Activated effector memory CD4-positive, alpha-beta T cell treated with Interleukin-2 at 50 U/mL for 16 hours (primary cell): Measurements from ENCODE around the gene CRY1.
"Not testable (repeated sequence)": the region's sequence is repeated elsewhere in the genome, so short reads cannot be mapped to it uniquely, and the experiment has no call there.

ENCODE experiments used
- DNase-seq: peaks from one replicate; pipeline ENCODE4 v3.0.0-alpha.2; 2020

Gene CRY1

DNA sequence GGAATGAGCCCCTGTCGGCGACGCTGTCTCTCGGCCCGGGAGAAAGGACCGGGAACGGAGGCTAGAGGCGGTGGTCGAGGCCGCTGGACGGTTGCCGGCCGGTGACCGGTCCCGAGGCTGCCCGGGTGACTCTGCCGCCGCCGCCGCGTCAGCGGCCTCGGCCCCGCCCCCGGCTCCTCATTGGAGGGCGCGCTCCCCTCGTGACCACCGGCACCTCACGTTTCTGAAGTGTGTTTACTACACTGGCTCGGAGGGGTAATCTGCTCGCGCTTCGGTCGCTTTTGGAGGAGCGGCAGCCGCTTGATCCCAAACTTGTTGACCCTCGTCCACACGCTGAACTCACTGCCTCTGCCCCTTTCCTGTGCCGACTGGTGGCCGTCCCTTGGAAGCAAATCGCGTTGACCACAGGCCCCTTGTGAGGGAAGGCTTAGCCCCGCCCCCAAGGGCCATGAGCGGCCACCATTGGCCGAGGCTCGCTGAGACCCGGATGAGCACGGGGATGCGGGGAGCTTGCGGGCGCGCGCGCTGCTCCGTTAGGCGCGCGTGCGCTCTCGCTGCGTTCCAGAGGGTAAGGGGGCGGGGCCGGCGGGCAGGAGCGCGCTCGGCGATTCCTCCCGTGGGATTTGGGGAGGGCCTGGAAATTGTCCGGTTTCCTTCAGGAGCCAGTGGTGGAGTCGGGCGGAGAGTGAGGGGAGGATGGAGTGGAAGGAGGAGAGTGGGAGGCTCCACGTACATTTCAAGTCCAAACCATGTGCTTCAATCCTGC lies at the start of gene CRY1:
Gene CRY1, minus strand, starts transcription at position 133 of the 766 bp plus-strand sequence. CDS start 588 bp downstream, outside the sequence.
- DNase-seq: peak; percentile 89

DNA sequence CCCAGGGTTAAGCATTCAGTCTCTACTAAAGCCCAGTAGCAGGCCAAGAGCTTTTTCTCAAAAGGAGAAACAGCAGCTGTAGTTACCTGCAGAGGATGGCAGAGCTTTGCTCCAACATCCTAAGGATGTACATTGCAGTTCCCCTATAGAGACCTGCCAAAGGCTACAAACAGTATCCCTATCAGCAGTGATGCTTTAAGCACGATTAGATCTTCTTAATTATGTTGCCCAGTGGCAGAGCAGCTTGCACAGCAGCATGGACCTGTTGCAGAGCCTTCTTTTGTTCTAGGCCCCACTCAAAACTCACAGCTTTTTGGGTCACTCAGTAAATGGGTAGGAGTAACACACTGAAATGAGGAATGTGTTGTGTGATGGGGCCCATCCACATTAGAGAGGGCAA lies 46.4 kb upstream of the CRY1 start:
- no peak for DNase-seq

DNA sequence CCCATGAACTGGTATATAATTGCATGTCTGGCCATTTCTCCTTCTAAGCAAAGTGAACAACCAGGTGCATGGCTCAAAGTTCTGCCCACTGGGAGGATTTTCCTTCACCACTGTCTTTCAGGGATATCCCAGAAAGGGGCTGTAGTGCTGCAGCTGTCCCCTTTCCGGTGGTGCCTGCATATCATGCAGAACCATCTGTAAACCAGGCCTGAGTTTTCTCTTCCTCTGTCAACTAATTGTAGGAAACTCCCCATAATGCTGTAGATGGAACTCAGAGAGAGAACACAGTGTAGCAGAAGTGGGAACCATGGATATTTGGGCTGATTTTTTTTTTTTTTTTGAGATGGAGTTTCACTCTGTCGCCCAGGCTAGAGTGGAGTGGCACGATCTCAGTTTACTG lies 45.6 kb upstream of the CRY1 start:
- no peak for DNase-seq

DNA sequence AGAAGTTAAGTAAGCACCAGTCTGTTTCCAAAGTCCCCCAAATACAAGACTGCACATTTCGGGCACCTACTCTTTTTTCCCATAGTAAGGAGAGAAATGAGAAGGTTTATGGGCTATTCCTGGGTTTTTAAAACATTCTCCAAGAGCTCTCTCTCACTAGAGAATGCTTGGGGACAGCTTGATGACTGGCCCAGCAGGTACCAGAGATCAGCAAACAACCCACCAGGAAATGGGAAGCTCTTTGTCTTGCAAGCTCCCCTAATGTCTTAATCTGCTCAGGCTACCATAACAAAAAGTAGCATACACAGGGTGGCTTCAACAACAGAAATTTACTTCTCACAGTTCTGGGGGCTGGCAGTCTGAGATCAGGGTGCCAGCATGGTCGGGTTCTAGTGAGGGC lies 41.8 kb upstream of the CRY1 start:
- DNase-seq: no peak

DNA sequence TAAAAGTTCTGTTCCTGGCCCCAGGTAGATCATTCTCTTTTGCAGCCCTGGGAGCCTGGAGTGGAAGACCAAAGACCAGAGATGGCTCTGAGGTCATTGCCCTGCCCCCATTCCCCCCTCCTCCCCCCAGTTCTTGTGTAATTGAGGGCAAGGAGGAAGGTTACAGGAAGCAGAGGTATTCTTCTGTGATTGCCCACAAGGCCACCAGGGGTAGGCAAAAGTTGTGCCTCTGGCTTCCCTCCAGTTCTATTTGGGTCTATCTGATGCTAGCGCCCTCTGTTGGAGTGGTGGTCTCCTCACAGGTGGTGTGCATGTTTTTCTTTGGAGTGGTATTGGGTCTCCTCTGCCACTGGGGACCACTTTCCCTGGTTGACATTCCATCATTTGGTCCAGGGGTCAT lies 41.2 kb upstream of the CRY1 start:
- DNase-seq: no peak

DNA sequence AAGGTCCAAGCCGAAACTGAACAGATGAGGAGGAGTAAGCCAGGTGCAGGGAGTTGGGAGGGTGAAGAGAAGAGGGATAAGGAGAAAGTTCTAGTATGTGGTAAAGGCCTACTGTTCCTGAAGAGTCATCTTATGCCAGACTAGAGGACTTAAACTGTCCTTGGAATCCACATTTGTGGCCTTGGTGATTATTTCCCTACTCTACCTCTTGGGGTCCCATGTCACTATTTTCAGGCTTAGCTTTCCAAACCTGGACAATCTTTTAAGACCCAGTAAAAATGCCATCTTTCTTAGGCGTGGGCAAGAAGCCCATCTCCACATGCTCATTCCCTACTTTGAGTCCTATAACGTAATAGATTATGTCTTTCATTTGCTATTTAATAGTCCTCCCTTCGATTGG lies 40.1 kb upstream of the CRY1 start:
- DNase-seq: no peak

DNA sequence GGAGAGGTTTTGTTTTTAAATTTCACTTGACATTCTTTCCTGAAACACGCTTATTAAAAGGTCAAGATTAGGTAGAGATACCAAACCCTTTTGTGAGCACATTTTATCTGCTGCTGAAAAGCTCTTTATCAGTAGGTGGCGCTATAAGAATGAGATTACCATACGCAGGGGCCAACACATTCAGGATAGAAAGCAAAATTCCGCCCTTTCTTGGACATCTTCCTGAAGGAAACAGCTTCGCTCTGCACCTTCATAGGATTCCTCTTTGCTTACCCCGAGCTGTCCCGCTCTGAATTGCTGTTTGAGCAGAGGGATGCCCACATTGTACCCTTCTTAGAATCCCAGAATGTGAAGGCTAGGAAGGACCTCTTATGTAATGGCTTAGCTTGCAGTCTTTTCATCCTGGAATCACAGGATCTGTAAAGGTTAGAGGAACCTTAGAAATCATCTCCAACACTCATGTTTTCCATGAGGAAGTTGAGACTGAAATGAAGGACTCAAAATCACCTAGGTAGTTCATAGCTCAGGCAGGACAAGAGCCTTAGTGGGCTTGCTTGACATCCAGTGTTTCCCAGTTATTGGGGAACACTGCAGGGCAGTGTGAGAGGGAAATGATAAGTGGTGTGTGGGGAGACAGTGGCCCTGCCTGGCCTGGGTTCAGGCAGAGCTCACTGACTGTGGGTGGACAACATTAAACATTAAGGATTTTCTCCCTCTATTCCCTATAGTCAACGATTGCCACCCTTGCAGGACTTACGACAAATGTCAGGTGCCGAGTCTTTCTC lies 38.7 kb upstream of the CRY1 start:
- DNase-seq: no peak

DNA sequence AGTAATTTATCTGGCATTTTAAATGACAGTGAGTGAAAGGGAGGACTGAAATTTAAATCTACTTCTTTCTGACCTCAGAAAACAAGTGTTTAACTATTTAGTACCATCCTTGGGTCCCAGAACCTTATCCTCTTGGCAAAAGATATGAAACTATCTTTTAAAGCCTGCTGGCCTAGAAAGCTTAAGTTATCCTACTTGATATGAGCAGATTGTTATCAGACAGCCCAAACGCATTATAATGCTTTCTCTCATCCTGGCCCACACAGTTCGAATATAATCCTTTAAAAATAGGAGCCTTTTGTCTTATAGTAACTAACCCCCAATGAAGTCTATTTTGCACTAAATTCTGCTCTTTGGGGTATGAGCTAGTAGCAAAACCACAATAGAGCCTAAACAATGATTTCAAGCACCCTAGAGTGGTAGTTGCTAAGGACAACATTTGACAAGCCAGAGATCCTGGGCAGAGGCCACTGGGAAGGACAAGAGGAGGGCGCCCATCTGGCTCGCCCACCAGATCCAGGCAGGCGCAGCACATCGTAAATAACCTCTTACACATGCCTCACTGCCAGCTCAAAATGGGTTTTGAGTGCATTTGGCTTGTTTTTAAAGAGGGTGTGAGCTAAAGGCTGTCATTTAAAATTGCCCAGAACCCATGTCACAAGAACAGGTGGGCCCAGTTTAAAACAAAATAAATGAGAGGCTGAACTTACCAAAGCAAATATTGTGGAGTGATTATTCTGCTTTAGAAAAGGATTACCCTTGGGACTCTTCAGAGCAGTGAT lies 37.7 kb upstream of the CRY1 start:
- no peak for DNase-seq

DNA sequence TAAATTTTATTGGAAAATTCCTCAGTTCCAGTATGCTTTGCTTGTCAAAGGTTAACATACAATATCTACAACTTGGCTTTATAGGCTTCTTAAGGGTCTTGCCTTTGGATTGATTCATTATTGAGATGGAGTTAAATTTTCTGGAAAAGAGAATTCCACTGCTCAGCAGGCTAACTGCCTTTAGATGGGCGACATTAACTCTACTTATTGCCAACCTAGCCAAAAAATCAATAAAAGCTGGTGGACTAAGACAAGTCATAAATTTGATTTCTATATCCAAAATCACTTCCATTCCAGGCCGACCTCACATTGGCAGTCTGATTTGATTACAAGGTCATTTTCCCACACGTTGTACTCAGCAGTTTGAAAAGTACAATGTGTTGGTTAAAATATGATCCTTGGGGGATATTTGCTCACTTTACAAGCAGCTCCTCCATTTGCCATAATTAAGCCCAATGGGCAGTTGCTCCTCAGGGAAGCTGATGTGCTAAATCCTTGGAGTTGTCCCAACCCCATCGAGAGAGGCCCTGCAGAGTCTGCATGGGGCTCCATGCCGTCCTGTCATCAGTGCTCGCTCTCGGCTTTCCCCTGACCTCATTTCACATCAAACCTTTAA lies 36.1 kb upstream of the CRY1 start:
- no peak for DNase-seq

DNA sequence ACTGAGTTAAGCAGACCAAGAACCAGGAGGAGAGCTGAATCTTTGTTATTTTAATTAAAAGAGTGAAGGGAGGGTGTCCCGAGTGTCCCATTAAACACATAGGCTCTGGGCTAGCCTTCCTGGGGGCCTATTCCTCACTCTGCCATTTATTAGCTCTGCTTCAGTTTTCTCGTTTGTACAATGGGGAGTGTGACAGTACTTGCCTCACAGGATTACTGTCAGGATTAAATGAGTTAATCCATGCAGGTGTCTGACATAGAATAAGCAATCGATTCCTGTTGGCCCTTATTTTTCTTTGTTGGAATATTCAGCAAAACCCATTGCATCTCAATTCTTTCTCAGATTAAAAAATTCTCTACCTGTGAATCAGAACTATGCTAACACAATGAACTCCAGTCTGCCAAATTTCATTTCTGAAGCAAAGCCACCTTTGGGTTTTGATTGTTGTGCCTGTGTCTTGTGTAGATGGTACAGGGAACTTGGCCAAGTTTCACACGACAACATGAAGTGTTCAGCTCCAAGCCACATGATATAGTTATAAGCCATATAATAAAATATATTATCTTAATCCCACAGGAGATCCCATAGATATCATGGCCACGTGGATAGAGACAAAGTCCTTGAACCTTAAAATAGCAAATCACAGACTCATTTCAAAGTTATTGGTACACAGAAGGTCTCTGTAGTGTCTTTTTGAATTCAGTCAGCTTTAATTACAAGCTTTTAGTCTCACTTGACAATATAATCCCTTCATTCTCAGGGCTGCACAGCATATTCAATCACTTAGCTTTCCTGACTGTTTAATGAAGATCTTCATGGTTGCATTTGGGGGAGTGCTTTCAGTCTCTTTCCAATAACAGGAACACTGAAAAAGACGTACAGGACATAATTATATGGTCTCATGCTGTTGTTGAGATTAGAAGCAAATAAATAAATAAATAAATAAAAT lies 34.4 kb upstream of the CRY1 start:
- no peak for DNase-seq

DNA sequence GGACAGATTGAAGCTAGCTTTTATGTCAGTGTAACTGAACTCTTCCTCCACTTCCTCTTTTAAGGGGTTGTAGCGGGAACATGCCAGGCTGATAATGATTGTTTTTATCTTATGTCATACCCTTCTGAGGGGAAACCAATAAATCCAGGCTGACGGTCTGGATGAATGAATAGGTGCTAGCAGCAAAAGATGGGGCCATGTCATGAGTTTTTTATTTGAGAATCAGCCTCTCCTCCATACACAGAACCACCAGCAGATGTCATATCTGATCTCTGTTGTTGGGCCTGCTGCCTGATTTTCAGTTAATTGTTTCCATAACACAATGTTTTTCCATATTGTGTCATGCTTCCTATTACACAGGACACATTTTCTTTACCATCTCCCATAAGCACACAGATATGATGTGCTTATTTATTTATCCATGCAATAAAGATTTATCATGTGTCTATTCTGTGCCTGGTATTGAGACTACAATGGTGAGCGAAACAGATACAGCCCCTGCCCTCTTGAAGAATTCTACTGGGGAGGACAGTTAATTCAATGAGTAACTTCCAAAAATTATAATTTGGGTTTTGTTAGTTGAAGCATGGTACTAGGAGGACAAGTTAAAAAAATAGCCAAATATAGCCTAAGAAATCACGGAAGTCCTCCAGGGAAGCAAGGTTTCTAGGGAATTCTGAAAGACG lies 33.6 kb upstream of the CRY1 start:
- DNase-seq: no peak

DNA sequence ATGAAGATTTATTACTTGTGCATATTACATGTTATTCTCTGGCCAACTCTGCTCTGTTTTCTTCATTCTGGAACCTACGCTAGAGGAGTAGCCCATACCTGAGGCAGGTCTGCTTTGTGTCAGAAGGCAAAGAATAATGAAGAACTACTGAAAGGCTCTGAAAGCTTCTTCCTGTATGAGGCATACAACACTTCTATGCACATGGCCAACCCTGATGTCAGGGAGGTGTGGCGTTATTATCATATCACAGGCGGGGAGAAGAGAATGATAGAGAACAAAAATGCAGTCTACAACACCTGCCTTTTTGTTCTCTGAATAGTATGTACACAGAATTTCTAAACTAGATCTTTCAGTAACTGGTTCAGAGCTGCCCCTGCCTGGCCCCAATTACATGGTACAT lies 32.5 kb upstream of the CRY1 start:
- no peak for DNase-seq

DNA sequence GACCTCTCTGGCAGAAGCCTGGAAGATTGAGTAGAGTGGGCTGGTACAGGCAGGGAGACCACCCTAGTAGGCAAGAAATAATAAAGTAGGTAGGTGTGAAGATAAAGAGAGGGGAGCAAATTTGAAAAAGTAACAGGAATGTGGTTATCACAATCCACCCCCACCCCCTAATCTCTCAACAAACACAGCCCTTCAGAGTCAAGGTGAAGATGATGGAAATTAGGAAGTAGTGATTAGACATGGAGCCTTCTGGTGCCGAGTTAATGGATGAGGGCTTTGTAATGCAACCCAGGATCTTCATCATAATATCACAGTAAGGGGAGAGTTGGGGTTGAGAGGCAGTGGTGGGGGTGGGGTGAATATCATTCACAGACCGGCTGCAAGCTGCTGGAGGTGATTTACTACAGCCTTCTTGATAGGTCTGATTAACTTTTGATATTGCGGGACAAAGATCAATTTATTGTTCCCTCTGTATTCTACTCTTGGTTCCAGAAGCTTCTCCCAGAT lies 29.2 kb upstream of the CRY1 start:
- no peak for DNase-seq

DNA sequence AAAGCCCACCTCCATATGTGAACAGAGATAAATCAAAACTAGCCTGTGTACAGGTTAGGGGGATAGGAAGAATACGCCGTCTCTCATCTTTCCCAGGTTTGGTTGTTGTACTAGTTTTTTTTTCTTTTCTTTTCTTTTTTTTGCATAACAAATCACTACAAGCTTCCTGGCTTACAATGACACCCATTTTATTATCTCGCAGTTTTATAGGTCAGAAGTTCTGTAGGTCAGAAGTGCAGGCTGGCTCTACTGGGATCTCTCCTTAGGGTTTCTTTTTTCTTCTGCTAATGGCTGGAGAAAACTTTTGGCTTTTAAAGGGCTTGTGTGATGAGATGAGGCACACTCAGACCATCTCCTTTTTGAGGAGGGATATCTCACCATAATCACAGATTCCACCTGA lies 25.7 kb upstream of the CRY1 start:
- no peak for DNase-seq

DNA sequence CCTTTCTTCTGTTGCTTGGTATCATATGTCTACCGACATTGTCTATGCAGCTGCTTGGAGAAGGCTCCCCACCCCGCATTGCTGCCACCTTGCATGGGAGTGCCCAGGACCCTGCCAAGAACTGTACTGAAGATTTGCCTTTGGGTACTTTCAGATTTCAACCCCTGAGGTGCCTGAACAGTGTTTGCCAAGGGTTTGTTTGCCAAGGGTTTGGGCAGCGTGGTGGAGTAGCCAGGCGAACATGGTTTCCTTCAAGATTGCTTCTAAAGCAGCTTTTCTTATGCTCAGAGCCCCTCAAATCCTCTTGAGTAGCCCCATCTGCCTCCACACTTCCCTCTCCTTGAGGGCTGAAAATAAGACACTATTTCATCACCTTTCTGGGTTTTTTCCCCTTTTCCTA lies 25.3 kb upstream of the CRY1 start:
- DNase-seq: no peak

DNA sequence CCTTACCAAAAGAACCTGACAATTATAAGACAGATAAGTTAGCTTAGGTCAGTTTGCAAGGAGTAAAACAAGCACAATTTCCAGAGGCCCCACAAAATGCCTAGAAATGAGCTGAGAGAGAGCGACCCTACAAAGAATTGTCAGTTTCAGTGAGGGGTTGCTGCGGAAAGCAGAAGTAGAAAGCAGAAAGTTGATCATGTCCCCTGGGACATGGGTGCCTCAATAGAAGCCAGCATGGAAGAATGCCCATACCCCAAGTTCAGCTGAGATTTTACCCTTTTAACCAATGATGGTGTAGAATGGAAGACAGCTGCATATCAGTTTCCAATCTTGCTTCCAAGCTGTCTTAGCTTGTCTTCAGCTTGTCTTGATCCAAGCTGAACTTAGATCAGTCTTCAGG lies 21.8 kb upstream of the CRY1 start:
- DNase-seq: no peak

DNA sequence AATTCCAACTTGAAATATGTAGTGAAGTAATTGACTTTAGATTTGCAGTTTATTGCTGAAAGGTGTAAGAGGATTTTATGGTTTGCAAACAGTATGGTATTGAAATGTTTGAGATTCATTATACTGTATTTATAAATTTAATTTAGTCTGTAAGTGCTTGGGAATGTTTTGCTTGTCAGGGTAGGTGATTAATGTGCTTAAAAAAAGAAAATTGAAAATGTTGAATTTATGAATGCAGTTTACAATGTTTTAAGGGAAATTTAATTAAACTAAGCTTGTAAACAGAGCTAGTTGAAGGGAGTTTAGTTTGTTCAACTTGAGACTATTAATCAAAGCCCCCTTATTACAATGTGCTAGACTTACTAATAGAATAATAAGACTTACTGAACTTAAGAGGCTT lies 18.0 kb upstream of the CRY1 start:
- no peak for DNase-seq

DNA sequence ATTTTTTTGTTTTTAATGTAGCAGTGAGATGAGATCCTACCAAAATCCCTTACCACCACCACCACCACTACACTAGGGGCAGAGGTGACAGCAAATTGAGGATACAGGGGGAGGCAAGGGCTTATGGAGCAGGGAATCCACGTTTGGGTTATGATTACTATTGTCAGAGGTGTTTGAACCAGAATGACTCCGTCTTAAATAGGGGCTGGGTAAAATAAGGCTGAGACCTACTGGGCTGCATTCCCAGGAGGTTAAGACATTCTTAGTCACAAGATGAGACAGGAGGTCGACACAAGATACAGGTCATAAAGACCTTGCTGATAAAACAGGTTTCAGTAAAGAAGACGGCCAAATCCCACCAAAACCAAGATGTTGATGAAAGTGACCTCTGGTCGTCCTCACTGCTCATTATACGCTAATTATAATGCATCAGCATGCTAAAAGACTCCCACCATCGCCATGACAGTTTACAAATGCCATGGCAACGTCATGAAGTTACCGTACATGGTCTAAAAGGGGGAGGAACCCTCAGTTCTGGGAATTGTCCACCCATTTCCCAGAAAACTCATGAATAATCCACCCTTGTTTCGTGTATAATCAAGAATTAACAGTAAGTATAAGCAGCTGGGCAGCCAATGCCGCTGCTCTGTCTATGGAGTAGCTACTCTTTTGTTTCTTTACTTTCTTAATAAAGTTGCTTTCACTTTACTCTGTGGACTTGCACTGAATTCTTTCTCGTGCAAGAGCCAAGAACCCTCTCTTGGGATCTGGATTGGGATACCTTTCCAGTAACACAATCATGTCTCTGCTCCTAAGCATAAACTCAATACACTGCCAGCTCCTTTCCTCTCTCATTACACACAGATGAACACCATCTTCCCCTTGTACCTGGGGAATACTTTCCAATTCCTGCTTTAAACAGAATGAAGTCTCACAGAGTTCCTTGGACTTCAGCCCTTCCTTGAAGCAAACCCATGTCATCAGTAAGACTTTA lies 16.7 kb upstream of the CRY1 start:
- no peak for DNase-seq

DNA sequence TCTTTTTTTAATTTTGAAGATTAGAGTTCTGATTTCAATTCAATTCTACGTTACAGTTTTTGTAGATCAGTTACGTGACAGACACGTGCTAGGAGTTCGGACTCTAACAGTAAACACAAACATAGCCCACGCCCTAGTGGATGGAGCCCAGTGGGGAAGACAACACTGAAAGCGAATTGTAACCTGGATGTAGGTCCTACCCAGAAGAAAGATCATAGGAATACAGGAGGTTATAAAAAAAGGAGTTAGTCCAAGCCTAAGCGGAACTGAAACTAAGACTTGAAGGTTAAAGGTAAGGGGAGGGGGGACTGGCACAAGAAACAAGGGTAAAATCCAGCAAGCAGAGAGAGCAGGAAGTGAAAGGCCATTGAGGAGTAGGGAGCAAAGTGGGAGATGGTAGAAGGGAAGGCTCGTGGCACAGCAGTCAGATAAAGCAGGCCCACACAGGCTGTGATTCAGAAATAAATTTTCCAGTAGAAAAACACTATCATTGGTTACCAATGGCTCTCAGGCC lies 15.7 kb upstream of the CRY1 start:
- no peak for DNase-seq

DNA sequence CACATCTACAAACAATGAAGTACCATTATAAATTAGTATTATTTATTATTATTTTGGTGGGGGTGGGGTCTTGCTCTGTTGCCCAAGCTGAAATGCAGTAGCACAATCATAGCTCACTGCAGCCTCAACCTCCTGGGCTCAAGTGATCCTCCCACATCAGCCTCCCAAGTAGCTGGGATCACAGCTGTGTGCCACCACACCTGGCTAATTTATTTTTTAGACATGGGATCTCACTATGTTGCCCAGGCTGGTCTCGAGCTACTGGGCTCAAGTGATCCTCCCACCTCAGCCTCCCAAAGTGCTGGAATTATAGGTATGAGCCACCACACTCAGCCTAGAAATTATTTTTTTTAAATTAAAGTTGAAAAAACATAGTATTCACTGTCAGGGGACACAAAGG lies 15.0 kb upstream of the CRY1 start:
- not testable (repeated sequence) for DNase-seq
